ENCODE data around the gene PPP2CA. TPM values are rescaled to one million over a fixed set of nuclear protein-coding genes. Genes with fewer than 3 reads are reported as not detected.

PPP2CA gene
- 235 to 294 TPM (median 274 TPM) in 5 replicates for total RNA-seq (2022; extraction: Qiagen RNA extraction; ENCODE audit: low read depth)

GRCh38 chr5:134225780-134226440, at the start of gene PPP2CA:
Gene PPP2CA, minus strand, starts transcription at chr5:134226073. Its CDS starts 212 bp downstream, at chr5:134225861.

GRCh38 chr5:134176511-134177368, 49.1 kb downstream of the PPP2CA start, which contains the start of gene SKP1:
Gene SKP1, minus strand, starts transcription at chr5:134176950. Its CDS starts 2,928 bp downstream, at chr5:134174022.

Other genes starting within 250 kb of the PPP2CA start
- gene VDAC1, start 221.1 kb downstream of the PPP2CA start, total RNA-seq (2022; extraction: Qiagen RNA extraction; ENCODE audit: low read depth), result 381 to 420 TPM (median 405 TPM) in 5 replicates
- 15.5 to 19.9 TPM (median 17.7 TPM) in 5 replicates for gene TCF7, start 111.4 kb downstream of the PPP2CA start, total RNA-seq (2022; extraction: Qiagen RNA extraction; ENCODE audit: low read depth)
- 621 to 779 TPM (median 638 TPM) in 5 replicates for gene SKP1, start 49.1 kb downstream of the PPP2CA start, total RNA-seq (2022; extraction: Qiagen RNA extraction; ENCODE audit: low read depth)
- 0.66 to 2.3 TPM (median 1.4 TPM) in 5 replicates for gene CDKL3, start 141.1 kb upstream of the PPP2CA start, total RNA-seq (2022; extraction: Qiagen RNA extraction; ENCODE audit: low read depth)
- 53.4 to 85.7 TPM (median 71.5 TPM) in 5 replicates for gene UBE2B, start 145.5 kb upstream of the PPP2CA start, total RNA-seq (2022; extraction: Qiagen RNA extraction; ENCODE audit: low read depth)
- gene CDKN2AIPNL, start 185.8 kb upstream of the PPP2CA start, total RNA-seq (2022; extraction: Qiagen RNA extraction; ENCODE audit: low read depth), result 37.1 to 44.7 TPM (median 42.1 TPM) in 5 replicates